Measurements from ENCODE around the gene WWOX. TPM values are rescaled to one million over a fixed set of nuclear protein-coding genes. Genes with fewer than 3 reads are reported as not detected.

The WWOX gene
- total RNA-seq, 1 donor from 2014 or later, result 19.2 TPM

GRCh38 chr16:79008036-79008868 is 908.8 kb downstream of the WWOX start:
- TF ChIP-seq CTCF (IDR thresholded peaks at IDR 0.05), result no peak
- Histone ChIP-seq H3K27me3 (ENCODE audit: low read depth) (no peaks in the 10 kb centered on the region), H3K36me3 (no peaks in the 10 kb centered on the region), H3K4me1 (no peaks in the 10 kb centered on the region), H3K9me3 (no peaks in the 10 kb centered on the region), H3K27ac (no peak overlapping the region), H3K4me3 (no peak overlapping the region)
- intact Hi-C loops (cut with DNase I), result no loop called here
- DNase-seq (no peak), ATAC-seq (no peak)

DNA sequence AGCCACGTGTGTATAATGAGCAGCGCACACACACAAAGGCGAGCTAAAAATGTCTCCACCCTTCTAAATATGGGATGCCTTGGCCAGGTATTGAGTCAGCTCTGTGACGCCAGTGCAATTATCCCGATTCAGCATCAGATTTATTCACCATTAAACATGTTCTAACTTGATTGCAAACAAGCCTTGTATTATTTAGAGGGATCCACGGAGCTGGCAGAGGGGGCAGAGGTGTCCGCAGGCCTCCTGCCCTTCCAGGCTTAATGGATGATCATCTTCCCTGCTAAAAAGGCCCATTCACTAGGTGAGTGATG is 909.4 kb downstream of the WWOX start:
- intact Hi-C loops (cut with DNase I), result no loop called here
- no peaks in the 10 kb centered on the region for H3K27me3 ChIP-seq (ENCODE audit: low read depth)
- H3K9me3 ChIP-seq, result no peaks in the 10 kb centered on the region
- no peak overlapping the region for H3K4me3 ChIP-seq
- DNase-seq, result no peak
- no peaks in the 10 kb centered on the region for H3K4me1 ChIP-seq
- H3K36me3 ChIP-seq, result no peaks in the 10 kb centered on the region
- no peak for ATAC-seq
- no peak overlapping the region for H3K27ac ChIP-seq
- TF ChIP-seq CTCF (IDR thresholded peaks at IDR 0.05), result no peak

DNA sequence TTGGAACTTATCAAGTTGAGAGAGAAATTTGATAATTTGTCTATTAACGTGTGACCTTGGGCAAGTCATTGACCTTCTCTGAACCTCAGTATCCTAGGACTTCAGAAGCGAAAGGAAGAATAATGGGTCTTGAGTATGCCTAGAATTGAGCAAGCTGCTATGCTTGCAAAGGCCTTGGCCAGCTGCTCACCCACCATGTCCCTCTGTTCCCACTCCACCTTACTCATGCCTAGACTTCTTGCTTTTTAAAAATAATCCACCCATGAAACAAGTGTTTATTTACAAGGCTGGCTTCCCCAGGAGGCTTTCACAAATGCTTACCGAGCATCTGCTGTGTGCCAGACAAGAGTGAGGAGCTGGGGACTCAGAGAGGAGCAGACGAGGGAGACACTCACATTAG is 910.4 kb downstream of the WWOX start:
- ATAC-seq, result no peak
- no peaks in the 10 kb centered on the region for H3K9me3 ChIP-seq
- H3K4me1 ChIP-seq, result no peaks in the 10 kb centered on the region
- H3K27ac ChIP-seq, result no peak overlapping the region
- TF ChIP-seq CTCF (IDR thresholded peaks at IDR 0.05), result no peak
- intact Hi-C loops (cut with DNase I), result no loop called here
- no peaks in the 10 kb centered on the region for H3K36me3 ChIP-seq
- no peaks in the 10 kb centered on the region for H3K27me3 ChIP-seq (ENCODE audit: low read depth)
- no peak overlapping the region for H3K4me3 ChIP-seq
- DNase-seq, result no peak

DNA sequence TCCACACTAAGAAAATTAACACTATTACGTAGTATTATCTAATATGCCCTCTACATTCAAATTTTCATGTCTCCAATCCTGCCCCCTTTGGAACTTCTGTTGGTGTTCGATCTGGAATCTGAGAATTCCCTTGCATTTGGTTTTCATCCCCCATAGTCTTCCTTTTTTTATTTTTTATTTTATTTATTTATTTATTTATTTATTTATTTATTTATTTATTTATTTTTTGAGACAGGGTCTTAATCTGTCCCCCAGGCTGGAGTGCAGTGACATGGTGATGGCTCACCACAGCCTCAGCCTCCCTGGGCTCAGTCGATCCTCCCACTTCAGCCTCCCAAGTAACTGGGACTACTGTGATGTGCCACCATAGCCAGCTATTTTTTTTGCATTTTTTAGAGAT is 911.8 kb downstream of the WWOX start:
- intact Hi-C loops (cut with DNase I), result no loop called here
- Histone ChIP-seq H3K27me3 (ENCODE audit: low read depth) (no peaks in the 10 kb centered on the region), H3K27ac (no peak overlapping the region), H3K36me3 (no peaks in the 10 kb centered on the region), H3K4me3 (no peak overlapping the region), H3K4me1 (no peaks in the 10 kb centered on the region), H3K9me3 (no peaks in the 10 kb centered on the region)
- TF ChIP-seq CTCF (IDR thresholded peaks at IDR 0.05), result no peak
- no peak for ATAC-seq
- no peak for DNase-seq

DNA sequence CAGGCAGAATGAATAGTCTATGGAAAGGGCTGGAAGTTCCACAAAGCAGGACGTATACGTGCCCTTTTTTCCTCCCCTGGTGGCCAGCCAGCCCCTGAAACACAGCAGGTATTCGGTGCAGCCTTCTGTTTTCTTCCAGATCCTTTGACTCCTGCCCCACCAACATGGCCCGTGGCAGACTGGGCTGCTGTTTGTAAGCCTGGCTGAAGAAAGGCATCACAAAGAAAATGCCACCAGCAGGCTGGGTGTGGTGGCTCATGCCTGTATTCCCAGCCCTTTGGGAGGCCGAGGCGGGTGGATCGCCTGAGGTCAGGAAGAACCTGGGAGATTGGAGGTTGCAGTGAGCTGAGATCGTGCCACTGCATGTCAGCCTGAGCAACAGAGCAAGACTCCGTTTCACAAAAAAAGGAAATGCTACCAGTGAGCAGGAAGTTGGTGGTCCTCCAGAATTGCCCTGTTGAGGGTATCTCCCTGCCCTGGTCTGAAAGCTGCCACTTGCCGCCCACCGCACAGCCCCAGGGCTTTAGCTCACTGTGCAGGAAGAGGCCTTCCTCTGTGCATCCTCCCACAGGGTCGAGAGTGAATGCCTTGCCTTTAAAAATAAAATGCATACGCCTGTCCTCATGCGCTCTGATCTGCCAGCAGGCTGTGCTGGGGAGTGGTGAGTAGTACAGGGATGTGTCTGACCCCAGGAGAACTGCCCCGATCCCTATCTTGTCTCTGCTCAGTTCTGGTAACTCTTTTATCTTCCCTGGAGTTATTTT is 913.4 kb downstream of the WWOX start:
- intact Hi-C loops (cut with DNase I), result no loop called here
- Histone ChIP-seq H3K4me3 (no peak overlapping the region), H3K4me1 (no peaks in the 10 kb centered on the region), H3K9me3 (no peaks in the 10 kb centered on the region), H3K27ac (no peak overlapping the region), H3K27me3 (ENCODE audit: low read depth) (no peaks in the 10 kb centered on the region), H3K36me3 (no peaks in the 10 kb centered on the region)
- no peak for DNase-seq
- ATAC-seq, result no peak
- TF ChIP-seq CTCF (IDR thresholded peaks at IDR 0.05), result no peak

All from lower lobe of right lung (tissue), 2 donors.